GM23338 (cell line): ENCODE measurements around the gene EPHA10. TPM values are rescaled to one million over a fixed set of nuclear protein-coding genes. Genes with fewer than 3 reads are reported as not detected.

ENCODE experiments used
- ATAC-seq: fragments of 200-7000 bp; cut with Tn5 transposase; 3 replicates; pipeline ENCODE4 v1.9.1; 2020
- DNase-seq: peaks from one replicate; pipeline ENCODE4 v3.0.0-alpha.2; 2015; ENCODE audit warnings: low spot score
- H2AFZ ChIP-seq: fragments of 200-600 bp; sonication (generic); 2 replicates; pipeline ENCODE4 v1.8.0; 2016; ENCODE audit warnings: antibody characterized with exemption, mild to moderate bottlenecking, moderate library complexity
- H3F3A ChIP-seq: fragments of 200-600 bp; sonication (generic); replicated peaks from 2 replicates; pipeline ENCODE4 v1.8.0; 2017; ENCODE audit warnings: antibody characterized with exemption, mixed run types, low read depth
- H3K27ac ChIP-seq: fragments of 200-600 bp; sonication (generic); 2 replicates; pipeline ENCODE4 v1.6.1; 2016; ENCODE audit warnings: low read depth
- H3K27me3 ChIP-seq: fragments of 200-600 bp; sonication (generic); 2 replicates; pipeline ENCODE4 v1.8.0; 2016; ENCODE audit warnings: mild to moderate bottlenecking, mixed run types, moderate library complexity; ENCODE audit not compliant: insufficient read depth
- H3K36me3 ChIP-seq: fragments of 200-600 bp; sonication (generic); 2 replicates; pipeline ENCODE4 v1.8.0; 2016; ENCODE audit warnings: mild to moderate bottlenecking; ENCODE audit not compliant: insufficient read depth
- H3K4me1 ChIP-seq: fragments of 200-600 bp; sonication (generic); 2 replicates; pipeline ENCODE4 v1.8.0; 2016; ENCODE audit warnings: mild to moderate bottlenecking, moderate library complexity; ENCODE audit not compliant: insufficient read depth
- H3K4me2 ChIP-seq: fragments of 200-600 bp; sonication (generic); 2 replicates; pipeline ENCODE4 v1.7.1; 2017; ENCODE audit warnings: mixed run types
- H3K4me3 ChIP-seq: fragments of 200-600 bp; sonication (generic); 2 replicates; pipeline ENCODE4 v1.6.1; 2016; ENCODE audit warnings: mixed run types
- H3K79me2 ChIP-seq: fragments of 200-600 bp; sonication (generic); replicated peaks from 2 replicates; pipeline ENCODE4 v1.8.0; 2017; ENCODE audit warnings: mild to moderate bottlenecking; ENCODE audit not compliant: insufficient read depth
- H3K9me2 ChIP-seq: fragments of 200-600 bp; sonication (generic); 2 replicates; pipeline ENCODE4 v1.8.0; 2017; ENCODE audit not compliant: insufficient read depth
- H4K20me1 ChIP-seq: fragments of 200-600 bp; sonication (generic); replicated peaks from 2 replicates; pipeline ENCODE4 v1.8.0; 2017; ENCODE audit warnings: mild to moderate bottlenecking; ENCODE audit not compliant: insufficient read depth
- H3K27ac Mint-ChIP-seq: 2 replicates; pipeline ENCODE4 v1.8.0; 2020; ENCODE audit warnings: inconsistent platforms, mild to moderate bottlenecking, moderate library complexity, mixed read lengths
- H3K27me3 Mint-ChIP-seq: 3 replicates; pipeline ENCODE4 v1.8.0; 2022; ENCODE audit warnings: low read depth, mild to moderate bottlenecking, moderate library complexity, mixed read lengths, inconsistent platforms; ENCODE audit not compliant: insufficient read depth, poor library complexity
- H3K36me3 Mint-ChIP-seq: 3 replicates; pipeline ENCODE4 v1.8.0; 2021; ENCODE audit warnings: low read depth, mild to moderate bottlenecking, inconsistent platforms, moderate library complexity, mixed read lengths
- H3K4me1 Mint-ChIP-seq: 3 replicates; pipeline ENCODE4 v1.8.0; 2020; ENCODE audit warnings: mild to moderate bottlenecking, inconsistent platforms, mixed read lengths
- H3K4me3 Mint-ChIP-seq: 3 replicates; pipeline ENCODE4 v1.8.0; 2021; ENCODE audit warnings: moderate library complexity, mild to moderate bottlenecking, inconsistent platforms, mixed read lengths
- H3K9me3 Mint-ChIP-seq: 3 replicates; pipeline ENCODE4 v1.8.0; 2020; ENCODE audit warnings: moderate library complexity, mild to moderate bottlenecking, inconsistent platforms, mixed read lengths
- EZH2phosphoT487 ChIP-seq: fragments of 200-600 bp; sonication (generic); IDR thresholded peaks from one replicate; pipeline ENCODE4 v1.8.1; 2018; ENCODE audit warnings: antibody characterized with exemption; ENCODE audit not compliant: unreplicated experiment
- JUNB ChIP-seq: IDR thresholded peaks from one replicate; pipeline ENCODE4 v1.6.1; 2016; ENCODE audit warnings: antibody characterized with exemption; ENCODE audit not compliant: unreplicated experiment
- NANOG ChIP-seq: IDR thresholded peaks from 2 replicates; pipeline ENCODE4 v1.6.1; 2016; ENCODE audit warnings: antibody characterized with exemption, borderline replicate concordance
- POLR2AphosphoS5 ChIP-seq: IDR thresholded peaks from 2 replicates; pipeline ENCODE4 v1.6.1; 2016; ENCODE audit warnings: antibody characterized with exemption, low read depth
- REST ChIP-seq: IDR thresholded peaks from one replicate; pipeline ENCODE4 v1.6.1; 2018; ENCODE audit warnings: antibody characterized with exemption; ENCODE audit not compliant: unreplicated experiment
- STAT1 ChIP-seq: IDR thresholded peaks from one replicate; pipeline ENCODE4 v1.6.1; 2016; ENCODE audit warnings: antibody characterized with exemption; ENCODE audit not compliant: unreplicated experiment
- ZNF114 ChIP-seq: fragments of 250-450 bp; sonication (Bioruptor Pico); IDR thresholded peaks from 2 replicates; pipeline ENCODE4 v1.5.0; 2020; ENCODE audit warnings: mild to moderate bottlenecking, moderate library complexity
- ZNF331 ChIP-seq: fragments of 250-450 bp; sonication (Bioruptor Pico); IDR thresholded peaks from 2 replicates; pipeline ENCODE4 v1.5.0; 2020; ENCODE audit warnings: low read depth, mild to moderate bottlenecking, moderate library complexity
- polyA plus RNA-seq: library from polyadenylated mRNA; unstranded; fragments of >200 nt; fragmentation: Nextera tagmentation; extraction: Ambion mirVana; gene quantifications from 2 replicates; pipeline ENCODE4 v1.2.1, GENCODE V29; 2016
- total RNA-seq: library from RNA; depleted of rRNA; stranded (reverse); fragments of >200 nt; shearing (Covaris generic); gene quantifications from 2 replicates; pipeline ENCODE4 v1.2.3, GENCODE V29; 2014
- TF ChIP-seq, protein P1 (sequence below): fragments of 250-450 bp; sonication (Bioruptor Pico); IDR thresholded peaks from 2 replicates; pipeline ENCODE4 v1.5.0; 2020; ENCODE audit warnings: mild to moderate bottlenecking, moderate library complexity

EPHA10 gene
- total and polyA plus RNA-seq, 2 experiments from 2014 or later, result 0.76 to 2.4 TPM

DNA sequence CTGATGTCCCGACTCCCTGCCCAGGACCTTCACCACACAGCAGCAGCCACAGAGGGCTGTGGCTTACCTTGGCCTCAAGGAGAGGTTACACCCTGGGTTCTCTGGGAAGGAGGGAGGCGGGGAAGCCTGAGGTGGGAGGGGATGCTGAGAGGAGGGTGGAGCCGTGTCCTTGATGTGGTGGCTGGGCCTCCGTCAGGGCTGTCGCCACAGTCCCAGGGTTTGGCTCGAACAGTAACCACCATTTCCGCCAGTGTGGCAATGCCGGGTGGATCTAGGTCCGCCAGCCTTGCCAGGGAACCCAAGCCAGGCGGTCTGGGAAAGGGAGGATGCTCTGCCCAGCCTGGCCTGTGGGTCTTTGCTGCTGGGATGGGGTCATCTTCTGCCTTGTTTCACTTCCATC is 91.0 kb downstream of the EPHA10 start:
- no peaks in the 10 kb centered on the region for H3K9me2 ChIP-seq
- 0 out of 2 replicates have a peak overlapping the region, but pooled peaks have one; percentile 18 for H2AFZ ChIP-seq
- no peaks in the 10 kb centered on the region for H4K20me1 ChIP-seq
- no peak overlapping the region for H3K27ac ChIP-seq
- H3K4me1 ChIP-seq, result no peaks in the 10 kb centered on the region
- no peak overlapping the region for H3K4me3 ChIP-seq
- DNase-seq (peak; percentile 41), ATAC-seq (peak; percentile 89)
- H3K36me3 ChIP-seq, result no peaks in the 10 kb centered on the region
- Mint-ChIP-seq H3K4me1 (peaks cover 6% of the 10 kb centered on the region), H3K9me3 (no peaks in the 10 kb centered on the region), H3K4me3 (no peak overlapping the region), H3K27me3 (peaks cover 4% of the 10 kb centered on the region), H3K27ac (no peak overlapping the region), H3K36me3 (no peaks in the 10 kb centered on the region)
- H3K79me2 ChIP-seq, result no peaks in the 10 kb centered on the region
- H3F3A ChIP-seq, result no peaks in the 10 kb centered on the region
- H3K4me2 ChIP-seq, result no peak overlapping the region
- no peaks in the 10 kb centered on the region for H3K27me3 ChIP-seq
- TF ChIP-seq JUNB, result no peak
- TF ChIP-seq ZNF114 (CRISPR knock-in tag), result no peak
- no peak for TF ChIP-seq NANOG
- TF ChIP-seq ZNF331 (CRISPR knock-in tag), result no peak
- TF ChIP-seq EZH2phosphoT487, result no peak

GRCh38 chr1:37672136-37672870 is 92.6 kb downstream of the EPHA10 start:
- no peak overlapping the region for H3K4me2 ChIP-seq

More at GRCh38 chr1:37672136-37672870, 92.6 kb downstream of the EPHA10 start:
- H3K27ac ChIP-seq, result no peak overlapping the region
- no peaks in the 10 kb centered on the region for H3K9me2 ChIP-seq
- ATAC-seq, result no peak
- H3K4me3 ChIP-seq, result no peak overlapping the region
- H3K4me1 Mint-ChIP-seq, result peaks cover 6% of the 10 kb centered on the region
- no peak for DNase-seq
- H3K27me3 ChIP-seq, result no peaks in the 10 kb centered on the region
- H3K36me3 Mint-ChIP-seq, result no peaks in the 10 kb centered on the region
- TF ChIP-seq EZH2phosphoT487 (no peak), ZNF114 (CRISPR knock-in tag) (no peak), JUNB (no peak), ZNF331 (CRISPR knock-in tag) (no peak), STAT1 (no peak), REST (no peak), POLR2AphosphoS5 (no peak)
- TF ChIP-seq, protein P1, sequence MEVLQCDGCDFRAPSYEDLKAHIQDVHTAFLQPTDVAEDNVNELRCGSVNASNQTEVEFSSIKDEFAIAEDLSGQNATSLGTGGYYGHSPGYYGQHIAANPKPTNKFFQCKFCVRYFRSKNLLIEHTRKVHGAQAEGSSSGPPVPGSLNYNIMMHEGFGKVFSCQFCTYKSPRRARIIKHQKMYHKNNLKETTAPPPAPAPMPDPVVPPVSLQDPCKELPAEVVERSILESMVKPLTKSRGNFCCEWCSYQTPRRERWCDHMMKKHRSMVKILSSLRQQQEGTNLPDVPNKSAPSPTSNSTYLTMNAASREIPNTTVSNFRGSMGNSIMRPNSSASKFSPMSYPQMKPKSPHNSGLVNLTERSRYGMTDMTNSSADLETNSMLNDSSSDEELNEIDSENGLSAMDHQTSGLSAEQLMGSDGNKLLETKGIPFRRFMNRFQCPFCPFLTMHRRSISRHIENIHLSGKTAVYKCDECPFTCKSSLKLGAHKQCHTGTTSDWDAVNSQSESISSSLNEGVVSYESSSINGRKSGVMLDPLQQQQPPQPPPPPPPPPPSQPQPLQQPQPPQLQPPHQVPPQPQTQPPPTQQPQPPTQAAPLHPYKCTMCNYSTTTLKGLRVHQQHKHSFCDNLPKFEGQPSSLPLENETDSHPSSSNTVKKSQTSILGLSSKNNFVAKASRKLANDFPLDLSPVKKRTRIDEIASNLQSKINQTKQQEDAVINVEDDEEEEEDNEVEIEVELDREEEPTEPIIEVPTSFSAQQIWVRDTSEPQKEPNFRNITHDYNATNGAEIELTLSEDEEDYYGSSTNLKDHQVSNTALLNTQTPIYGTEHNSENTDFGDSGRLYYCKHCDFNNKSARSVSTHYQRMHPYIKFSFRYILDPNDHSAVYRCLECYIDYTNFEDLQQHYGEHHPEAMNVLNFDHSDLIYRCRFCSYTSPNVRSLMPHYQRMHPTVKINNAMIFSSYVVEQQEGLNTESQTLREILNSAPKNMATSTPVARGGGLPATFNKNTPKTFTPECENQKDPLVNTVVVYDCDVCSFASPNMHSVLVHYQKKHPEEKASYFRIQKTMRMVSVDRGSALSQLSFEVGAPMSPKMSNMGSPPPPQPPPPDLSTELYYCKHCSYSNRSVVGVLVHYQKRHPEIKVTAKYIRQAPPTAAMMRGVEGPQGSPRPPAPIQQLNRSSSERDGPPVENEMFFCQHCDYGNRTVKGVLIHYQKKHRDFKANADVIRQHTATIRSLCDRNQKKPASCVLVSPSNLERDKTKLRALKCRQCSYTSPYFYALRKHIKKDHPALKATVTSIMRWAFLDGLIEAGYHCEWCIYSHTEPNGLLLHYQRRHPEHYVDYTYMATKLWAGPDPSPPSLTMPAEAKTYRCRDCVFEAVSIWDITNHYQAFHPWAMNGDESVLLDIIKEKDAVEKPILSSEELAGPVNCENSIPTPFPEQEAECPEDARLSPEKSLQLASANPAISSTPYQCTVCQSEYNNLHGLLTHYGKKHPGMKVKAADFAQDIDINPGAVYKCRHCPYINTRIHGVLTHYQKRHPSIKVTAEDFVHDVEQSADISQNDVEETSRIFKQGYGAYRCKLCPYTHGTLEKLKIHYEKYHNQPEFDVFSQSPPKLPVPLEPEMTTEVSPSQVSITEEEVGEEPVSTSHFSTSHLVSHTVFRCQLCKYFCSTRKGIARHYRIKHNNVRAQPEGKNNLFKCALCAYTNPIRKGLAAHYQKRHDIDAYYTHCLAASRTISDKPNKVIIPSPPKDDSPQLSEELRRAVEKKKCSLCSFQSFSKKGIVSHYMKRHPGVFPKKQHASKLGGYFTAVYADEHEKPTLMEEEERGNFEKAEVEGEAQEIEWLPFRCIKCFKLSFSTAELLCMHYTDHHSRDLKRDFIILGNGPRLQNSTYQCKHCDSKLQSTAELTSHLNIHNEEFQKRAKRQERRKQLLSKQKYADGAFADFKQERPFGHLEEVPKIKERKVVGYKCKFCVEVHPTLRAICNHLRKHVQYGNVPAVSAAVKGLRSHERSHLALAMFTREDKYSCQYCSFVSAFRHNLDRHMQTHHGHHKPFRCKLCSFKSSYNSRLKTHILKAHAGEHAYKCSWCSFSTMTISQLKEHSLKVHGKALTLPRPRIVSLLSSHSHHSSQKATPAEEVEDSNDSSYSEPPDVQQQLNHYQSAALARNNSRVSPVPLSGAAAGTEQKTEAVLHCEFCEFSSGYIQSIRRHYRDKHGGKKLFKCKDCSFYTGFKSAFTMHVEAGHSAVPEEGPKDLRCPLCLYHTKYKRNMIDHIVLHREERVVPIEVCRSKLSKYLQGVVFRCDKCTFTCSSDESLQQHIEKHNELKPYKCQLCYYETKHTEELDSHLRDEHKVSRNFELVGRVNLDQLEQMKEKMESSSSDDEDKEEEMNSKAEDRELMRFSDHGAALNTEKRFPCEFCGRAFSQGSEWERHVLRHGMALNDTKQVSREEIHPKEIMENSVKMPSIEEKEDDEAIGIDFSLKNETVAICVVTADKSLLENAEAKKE (CRISPR knock-in tag), result no peak
- H3F3A ChIP-seq, result no peaks in the 10 kb centered on the region
- H3K9me3 Mint-ChIP-seq, result no peaks in the 10 kb centered on the region
- H3K4me3 Mint-ChIP-seq, result no peak overlapping the region
- H4K20me1 ChIP-seq, result no peaks in the 10 kb centered on the region
- no peaks in the 10 kb centered on the region for H3K79me2 ChIP-seq
- H2AFZ ChIP-seq, result no peak overlapping the region
- no peaks in the 10 kb centered on the region for H3K36me3 ChIP-seq
- no peak overlapping the region for H3K27ac Mint-ChIP-seq
- H3K4me1 ChIP-seq, result no peaks in the 10 kb centered on the region
- H3K27me3 Mint-ChIP-seq, result peaks cover 6% of the 10 kb centered on the region
